Neural cell (in vitro differentiated cells): ENCODE measurements around the gene E2F1.

Experiments used
- CTCF ChIP-seq: fragments of 450-650 bp; IDR thresholded peaks from 2 replicates; pipeline ENCODE4 v1.5.1; 2014; ENCODE audit warnings: antibody characterized with exemption, mild to moderate bottlenecking, moderate library complexity; ENCODE audit not compliant: poor library complexity, severe bottlenecking
- EP300 ChIP-seq: fragments of 450-650 bp; conservative IDR thresholded peaks from 2 replicates; pipeline ENCODE4 v1.6.1; 2014; ENCODE audit warnings: antibody characterized with exemption, mild to moderate bottlenecking, moderate library complexity; ENCODE audit not compliant: poor library complexity, severe bottlenecking
- EZH2 ChIP-seq: fragments of 200-600, 300-800 bp; shearing (Covaris generic), sonication (generic); IDR thresholded peaks from 2 replicates; pipeline ENCODE4 v1.6.1; 2014; ENCODE audit warnings: antibody characterized with exemption, low read length, borderline replicate concordance, mild to moderate bottlenecking; ENCODE audit not compliant: insufficient read depth, poor library complexity, severe bottlenecking
- POLR2AphosphoS5 ChIP-seq: IDR thresholded peaks from 2 replicates; pipeline ENCODE4 v1.6.1; 2012
- REST ChIP-seq: IDR thresholded peaks from 2 replicates; pipeline ENCODE4 v1.6.1; 2012; ENCODE audit warnings: borderline replicate concordance
- SMC3 ChIP-seq: fragments of 450-650 bp; conservative IDR thresholded peaks from 2 replicates; pipeline ENCODE4 v1.6.1; 2014; ENCODE audit warnings: antibody characterized with exemption, mild to moderate bottlenecking, moderate library complexity; ENCODE audit not compliant: poor library complexity
- TAF1 ChIP-seq: IDR thresholded peaks from 2 replicates; pipeline ENCODE4 v1.6.1; 2012; ENCODE audit warnings: low read depth

GRCh38 chr20:33709905-33710541 is 23.8 kb upstream of the E2F1 start:
- no peak for TF ChIP-seq CTCF
- TF ChIP-seq TAF1, result no peak
- TF ChIP-seq POLR2AphosphoS5, result no peak
- no peak for TF ChIP-seq SMC3
- TF ChIP-seq REST, result no peak
- no peak for TF ChIP-seq EP300
- TF ChIP-seq EZH2, result no peak
